ENCODE data around the gene GHITM.
"Not testable (repeated sequence)": the region's sequence is repeated elsewhere in the genome, so short reads cannot be mapped to it uniquely, and the experiment has no call there.

Gene GHITM

DNA sequence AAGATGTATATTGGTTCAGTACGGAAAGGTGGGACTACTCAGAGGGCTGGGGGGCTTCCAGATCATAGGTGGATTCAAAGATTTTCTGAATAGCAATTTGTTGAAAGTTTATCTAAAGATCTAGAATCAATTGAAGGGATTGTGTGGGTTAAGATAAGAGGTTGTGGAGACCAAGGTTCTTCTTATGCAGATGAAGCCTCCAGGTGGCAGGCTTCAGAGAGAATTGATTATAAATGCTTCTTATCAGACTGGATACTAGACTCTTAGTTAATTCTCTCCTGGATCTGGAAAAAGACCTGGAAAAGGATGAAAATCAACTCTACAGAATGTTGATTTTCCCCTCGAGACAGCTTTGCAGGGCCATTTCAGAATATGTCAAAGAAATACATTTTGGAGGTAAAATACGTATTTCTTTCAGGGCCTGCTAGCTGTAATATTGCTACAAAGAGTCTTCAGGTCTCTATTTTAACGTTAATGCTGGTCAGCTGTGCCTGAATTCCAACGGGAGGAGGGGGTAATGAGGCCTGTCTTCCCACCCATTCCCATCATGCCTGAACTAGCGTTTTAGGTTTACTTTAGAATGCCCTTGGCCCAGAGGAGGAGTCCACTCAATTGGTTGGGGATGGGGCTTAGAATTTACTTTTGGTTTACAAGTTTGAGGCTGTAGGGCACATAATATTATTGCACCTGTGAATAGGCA lies 21.5 kb downstream of the GHITM start:
- H3K4me3 ChIP-seq (ENCODE audit: low read length), result no peak overlapping the region
- peak; percentile 31 for DNase-seq (ENCODE audit: low read depth)
- TF ChIP-seq, protein P1, sequence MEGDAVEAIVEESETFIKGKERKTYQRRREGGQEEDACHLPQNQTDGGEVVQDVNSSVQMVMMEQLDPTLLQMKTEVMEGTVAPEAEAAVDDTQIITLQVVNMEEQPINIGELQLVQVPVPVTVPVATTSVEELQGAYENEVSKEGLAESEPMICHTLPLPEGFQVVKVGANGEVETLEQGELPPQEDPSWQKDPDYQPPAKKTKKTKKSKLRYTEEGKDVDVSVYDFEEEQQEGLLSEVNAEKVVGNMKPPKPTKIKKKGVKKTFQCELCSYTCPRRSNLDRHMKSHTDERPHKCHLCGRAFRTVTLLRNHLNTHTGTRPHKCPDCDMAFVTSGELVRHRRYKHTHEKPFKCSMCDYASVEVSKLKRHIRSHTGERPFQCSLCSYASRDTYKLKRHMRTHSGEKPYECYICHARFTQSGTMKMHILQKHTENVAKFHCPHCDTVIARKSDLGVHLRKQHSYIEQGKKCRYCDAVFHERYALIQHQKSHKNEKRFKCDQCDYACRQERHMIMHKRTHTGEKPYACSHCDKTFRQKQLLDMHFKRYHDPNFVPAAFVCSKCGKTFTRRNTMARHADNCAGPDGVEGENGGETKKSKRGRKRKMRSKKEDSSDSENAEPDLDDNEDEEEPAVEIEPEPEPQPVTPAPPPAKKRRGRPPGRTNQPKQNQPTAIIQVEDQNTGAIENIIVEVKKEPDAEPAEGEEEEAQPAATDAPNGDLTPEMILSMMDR (IDR thresholded peaks at IDR 0.05; ENCODE audit: insufficient read depth, low read depth, low read length, missing control alignments), result peak; percentile 36

DNA sequence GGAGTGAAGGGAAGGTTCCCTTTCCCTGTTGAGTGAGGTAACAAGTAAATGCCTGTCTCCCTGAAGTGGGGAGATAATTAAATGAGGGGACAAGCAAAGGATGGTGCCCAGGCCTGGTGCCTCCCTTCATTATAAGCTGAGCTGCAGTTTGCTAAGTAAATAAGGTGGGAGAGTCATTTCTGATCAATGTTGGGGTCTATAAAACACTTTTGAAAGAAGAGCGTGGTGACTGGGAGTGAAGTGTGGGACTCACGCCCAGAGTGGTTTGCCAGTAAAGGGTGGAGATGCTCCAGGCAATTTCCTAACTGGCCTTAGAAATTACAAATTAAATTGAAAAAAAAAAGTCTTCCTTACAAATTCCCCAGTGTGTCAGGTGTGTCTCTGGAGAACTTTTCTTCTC lies 24.7 kb downstream of the GHITM start:
- DNase-seq (ENCODE audit: low read depth), result no peak
- TF ChIP-seq, protein P1 (IDR thresholded peaks at IDR 0.05; ENCODE audit: insufficient read depth, low read depth, low read length, missing control alignments), result no peak
- no peak overlapping the region for H3K4me3 ChIP-seq (ENCODE audit: low read length)

DNA sequence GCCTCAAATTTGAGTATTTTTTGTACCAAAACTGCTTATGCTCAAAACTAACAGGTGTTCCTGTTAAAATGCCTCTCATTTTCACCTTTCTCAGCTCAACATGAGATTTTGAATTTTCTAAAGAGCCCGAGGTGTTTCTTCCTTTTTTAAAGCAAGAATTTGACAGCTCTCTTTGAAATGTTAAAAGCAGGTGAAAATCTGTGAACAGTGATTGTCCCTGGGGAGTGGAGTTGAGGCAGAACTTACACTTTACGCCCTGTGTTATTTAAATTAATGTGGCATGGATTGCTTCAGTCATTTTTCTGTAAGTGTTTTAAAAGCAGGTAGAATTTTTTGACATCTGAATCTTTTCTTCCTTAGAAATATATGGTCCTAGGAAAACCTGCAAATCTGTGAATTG lies 25.1 kb downstream of the GHITM start:
- no peak for DNase-seq (ENCODE audit: low read depth)
- H3K4me3 ChIP-seq (ENCODE audit: low read length), result no peak overlapping the region
- TF ChIP-seq, protein P1 (IDR thresholded peaks at IDR 0.05; ENCODE audit: insufficient read depth, low read depth, low read length, missing control alignments), result no peak

DNA sequence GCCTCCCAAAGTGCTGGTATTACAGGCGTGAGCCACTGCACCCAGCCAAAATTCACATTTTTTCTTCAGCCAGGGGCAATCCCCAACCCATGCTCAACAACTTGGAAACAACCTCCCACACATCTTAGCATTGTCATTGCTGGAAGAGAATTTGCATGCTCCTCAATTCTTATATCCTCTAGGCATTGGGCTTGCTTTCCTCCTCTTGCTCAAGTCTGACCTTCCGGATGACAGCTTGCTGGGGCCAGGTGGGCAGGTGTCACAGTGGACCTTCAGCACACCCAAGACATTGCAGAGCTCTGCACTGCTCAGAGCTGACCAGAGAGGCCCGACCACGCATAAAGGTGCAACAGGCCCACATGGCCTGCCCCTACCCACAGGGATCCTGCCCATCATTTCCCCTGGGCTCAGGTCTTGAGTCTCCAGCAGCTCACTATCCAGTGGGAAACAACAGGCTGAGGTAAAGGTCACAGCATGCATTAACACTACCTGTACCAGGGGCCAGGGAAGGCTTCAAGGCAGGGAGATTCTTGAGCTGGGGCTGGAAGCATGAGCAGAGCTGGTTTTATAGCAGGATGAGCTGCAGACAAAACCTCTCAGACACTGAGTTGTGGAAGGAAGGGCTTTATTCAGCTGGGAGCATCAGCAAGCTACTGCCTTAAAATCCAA lies 27.4 kb downstream of the GHITM start:
- no peak for DNase-seq (ENCODE audit: low read depth)
- TF ChIP-seq, protein P1 (IDR thresholded peaks at IDR 0.05; ENCODE audit: insufficient read depth, low read depth, low read length, missing control alignments), result no peak

DNA sequence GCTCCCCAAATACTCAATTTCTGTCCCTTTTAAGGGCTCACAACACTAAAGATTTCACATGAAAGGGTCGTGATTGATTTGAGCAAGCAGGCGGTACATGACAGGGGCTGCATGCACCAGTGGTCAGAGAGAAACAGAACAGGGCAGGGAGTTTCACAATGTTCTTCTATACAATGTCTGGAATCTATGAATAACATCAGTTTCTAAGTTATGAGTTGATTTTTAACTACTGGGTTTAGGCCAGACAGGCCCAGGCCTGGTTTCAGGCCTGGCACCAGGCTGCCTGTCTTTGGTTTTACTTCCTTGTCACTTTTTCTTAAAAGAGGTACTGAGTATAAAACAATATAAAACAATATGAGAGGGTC lies 28.0 kb downstream of the GHITM start:
- not testable (repeated sequence) for DNase-seq (ENCODE audit: low read depth); H3K4me3 ChIP-seq (ENCODE audit: low read length)

More for the DNA sequence above, 27.4 kb downstream of the GHITM start:
- H3K4me3 ChIP-seq (ENCODE audit: low read length), result no peak overlapping the region

DNA sequence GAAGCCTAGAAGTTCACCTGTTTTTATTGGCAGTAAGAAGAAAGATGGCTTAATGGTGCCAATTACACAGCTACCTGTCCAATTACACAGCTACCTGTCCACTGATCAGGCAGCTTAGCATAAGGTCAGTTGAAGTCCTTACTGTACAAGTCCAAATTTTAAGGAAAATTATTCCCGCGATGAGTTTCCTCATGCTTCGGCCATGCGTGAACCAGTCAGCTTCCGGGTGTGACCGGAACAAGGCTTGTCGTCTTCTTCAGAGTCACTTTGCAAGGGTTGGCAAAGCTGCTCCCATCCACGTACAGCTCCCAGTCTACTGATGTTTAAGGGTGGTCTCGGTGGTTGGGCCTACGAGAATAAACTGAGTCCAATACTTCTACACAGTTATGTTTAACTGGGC lies 29.1 kb downstream of the GHITM start:
- not testable (repeated sequence) for H3K4me3 ChIP-seq (ENCODE audit: low read length); DNase-seq (ENCODE audit: low read depth)

DNA sequence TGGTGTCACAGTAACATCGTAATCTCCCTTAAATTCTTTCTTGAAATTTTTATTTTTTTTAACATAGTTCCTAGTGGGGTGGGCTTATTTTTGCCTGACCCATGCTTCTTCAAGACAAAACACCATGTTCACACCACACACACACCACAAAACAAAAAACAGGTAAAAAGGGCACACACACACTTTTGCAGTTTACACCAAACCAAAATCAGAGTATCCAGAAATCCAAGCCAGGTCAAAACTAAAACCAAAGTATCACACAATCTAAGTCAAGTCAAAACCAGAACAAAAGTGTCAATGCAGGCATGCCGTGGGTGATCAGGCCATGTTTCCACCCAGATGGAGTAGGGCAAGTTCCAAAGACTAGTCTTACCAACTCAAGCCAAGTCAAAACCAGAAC lies 31.9 kb downstream of the GHITM start:
- not testable (repeated sequence) for DNase-seq (ENCODE audit: low read depth)
- peak overlapping the region; percentile 45 for H3K4me3 ChIP-seq (ENCODE audit: low read length)

DNA sequence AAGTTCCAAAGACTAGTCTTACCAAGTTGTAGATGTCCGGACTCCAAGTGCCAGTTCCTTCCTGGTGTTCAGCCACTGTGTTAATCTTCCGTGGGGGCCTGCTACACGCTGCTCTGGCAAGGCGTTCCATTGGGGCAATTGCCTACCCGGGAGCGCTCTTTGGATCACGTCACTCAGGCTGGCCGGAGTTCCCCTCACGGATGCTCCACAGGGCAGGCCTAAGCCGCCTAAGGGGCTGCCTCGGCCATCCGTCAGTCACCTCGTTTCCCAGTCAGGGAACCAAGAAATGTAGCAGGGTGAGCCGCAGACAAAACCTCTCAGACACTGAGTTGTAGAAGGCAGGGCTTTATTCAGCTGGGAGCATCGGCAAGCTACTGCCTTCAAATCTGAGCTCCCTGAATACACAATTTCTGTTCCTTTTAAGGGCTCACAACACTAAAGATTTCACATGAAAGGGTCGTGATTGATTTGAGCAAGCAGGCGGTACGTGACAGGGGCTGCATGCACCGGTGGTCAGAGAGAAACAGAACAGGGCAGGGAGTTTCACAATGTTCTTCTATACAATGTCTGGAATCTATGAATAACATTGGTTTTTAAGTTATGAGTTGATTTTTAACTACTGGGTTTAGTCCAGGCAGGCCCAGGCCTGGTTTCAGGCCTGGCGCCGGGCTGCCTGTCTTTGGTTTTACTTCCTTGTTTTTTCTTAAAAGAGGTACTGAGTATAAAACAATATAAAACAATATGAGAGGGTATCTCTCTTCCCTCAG lies 32.6 kb downstream of the GHITM start:
- H3K4me3 ChIP-seq (ENCODE audit: low read length), result peak overlapping the region; percentile 45
- DNase-seq (ENCODE audit: low read depth), result peak; percentile 69
